Pancreas (tissue), 10 donors: ENCODE data around the gene RAMACL. TPM values are rescaled to one million over a fixed set of nuclear protein-coding genes. Genes with fewer than 3 reads are reported as not detected.

ENCODE experiments used
- ATAC-seq, 4 donors: fragments of 200-7000 bp; cut with Tn5 transposase; one replicate each; pipeline versions ENCODE4 v1.8.0 to v1.9.1; 2020; ENCODE audit warnings: mild to moderate bottlenecking in 4 of 4, moderate library complexity in 4 of 4
- DNase-seq, 6 donors: peaks; one replicate each; pipeline ENCODE4 v3.0.0-alpha.2; 2020
- FAIRE-seq: peaks from 2 replicates; lab custom pipeline; 2012; peaks lifted over from hg19 to GRCh38; lab: Jason Lieb, UNC
- H3K27ac ChIP-seq, 4 donors: fragments of 200-600 bp; sonication (generic); 1 replicate in 3 of 4; 2 replicates in 1 of 4; pipeline versions ENCODE4 v1.5.0 to v1.8.0; 2020
- H3K27me3 ChIP-seq, 4 donors: fragments of 200-600 bp; one replicate each; pipeline ENCODE4 v1.8.0; 2021
- H3K36me3 ChIP-seq, 3 donors: fragments of 200-600 bp; sonication (generic) in 1 of 3; one replicate each; pipeline versions ENCODE4 v1.5.0 to v1.8.0; 2020 to 2021
- H3K4me1 ChIP-seq, 3 donors: fragments of 200-600 bp; one replicate each; pipeline ENCODE4 v1.8.0; 2021
- H3K4me3 ChIP-seq, 4 donors: fragments of 200-600 bp; sonication (generic) in 2 of 4; one replicate each; pipeline versions ENCODE4 v1.5.0 to v1.8.0; 2020 to 2021
- H3K9me3 ChIP-seq, 4 donors: fragments of 200-600 bp; one replicate each; pipeline ENCODE4 v1.8.0; 2021
- WGBS, 2 donors: extraction: QIAGEN DNeasy Blood & Tissue Kit; methylation state at CpG; one replicate each; pipeline ENCODE4 v1.1.7; 2013; 5-methylcytosine and 5-hydroxymethylcytosine counted together
- intact Hi-C, 3 donors: fragments of 100-400 bp; cut with DNase I; formaldehyde crosslinking; loops; one replicate each; pipeline versions ENCODE4 v1.11.1 to v1.14.2; 2022
- polyA plus RNA-seq, 2 donors: library from polyadenylated mRNA; stranded (reverse); fragments of 200-250 nt; gene quantifications; one replicate each; pipeline ENCODE4 v1.2.3, GENCODE V29; 2013
- total RNA-seq, 6 donors: library from RNA; stranded (reverse); fragmentation: NEBNext Ultra II Directional in 4 of 6; extraction: Animal tissue kit (Norgen Biotek cat#: 25700) in 4 of 6; gene quantifications; one replicate each; pipeline versions ENCODE4 v1.2.1 to v1.2.4, GENCODE V29; 2021 to 2023
- TF ChIP-seq, protein P1 (sequence below), 4 donors: fragments of 200-600 bp; sonication (generic) in 3 of 4; IDR thresholded peaks; one replicate each; pipeline versions ENCODE4 v1.5.0 to v1.8.0; 2021; ENCODE audit warnings: antibody characterized with exemption in 4 of 4
- donor health status: healthy with polysubstance abuse.
- donor health status: DM: no; HTN: no; CAD: no; lungs with moderate emphysema.
- donor health status: DM: no; HTN: no; CAD: no.
- donor health status: control.
- donor health status: control.
- donor health status: Bipolar disorder and iron deficiency.
- donor health status: DM: yes; HTN: yes; CAD: no.
- donor health status: DM: no; HTN: no; CAD: no.
- donor health status: DM: no; HTN: no; CAD: no.
- donor health status: DM: yes; HTN: yes; CAD: no.

Gene RAMACL
- total and polyA plus RNA-seq, 8 donors = 0.33 to 3.1 (median 1.0) TPM

DNA sequence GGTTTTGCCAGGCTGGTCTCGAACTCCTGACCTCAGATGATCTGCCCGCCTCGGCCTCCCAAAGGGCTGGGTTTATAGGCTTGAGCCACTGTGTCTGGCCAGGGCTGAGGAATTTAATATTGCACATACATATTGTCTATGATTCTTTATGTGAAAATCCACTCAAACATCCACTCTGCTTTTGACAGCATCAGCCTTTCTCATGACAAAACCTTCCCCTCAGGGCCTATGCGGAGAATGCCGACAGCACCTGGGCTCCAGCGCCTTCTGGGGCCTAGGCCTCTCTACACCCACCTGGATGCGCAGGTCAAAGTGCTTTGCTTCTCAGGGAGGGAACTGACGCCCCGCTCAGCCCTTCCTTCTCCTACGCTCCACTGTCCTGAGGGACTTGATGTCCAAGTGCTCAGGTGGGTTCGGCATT lies 5.4 kb downstream of the RAMACL start:
- H3K36me3 ChIP-seq = no peaks in the 10 kb centered on the region
- 93 to 98% methylated on average over 11 of the region's 11 CpGs for WGBS, 2 donors
- FAIRE-seq = no peak
- no peaks in the 10 kb centered on the region for H3K9me3 ChIP-seq
- DNase-seq = no peak
- intact Hi-C loops = no loop called here
- TF ChIP-seq, protein P1, sequence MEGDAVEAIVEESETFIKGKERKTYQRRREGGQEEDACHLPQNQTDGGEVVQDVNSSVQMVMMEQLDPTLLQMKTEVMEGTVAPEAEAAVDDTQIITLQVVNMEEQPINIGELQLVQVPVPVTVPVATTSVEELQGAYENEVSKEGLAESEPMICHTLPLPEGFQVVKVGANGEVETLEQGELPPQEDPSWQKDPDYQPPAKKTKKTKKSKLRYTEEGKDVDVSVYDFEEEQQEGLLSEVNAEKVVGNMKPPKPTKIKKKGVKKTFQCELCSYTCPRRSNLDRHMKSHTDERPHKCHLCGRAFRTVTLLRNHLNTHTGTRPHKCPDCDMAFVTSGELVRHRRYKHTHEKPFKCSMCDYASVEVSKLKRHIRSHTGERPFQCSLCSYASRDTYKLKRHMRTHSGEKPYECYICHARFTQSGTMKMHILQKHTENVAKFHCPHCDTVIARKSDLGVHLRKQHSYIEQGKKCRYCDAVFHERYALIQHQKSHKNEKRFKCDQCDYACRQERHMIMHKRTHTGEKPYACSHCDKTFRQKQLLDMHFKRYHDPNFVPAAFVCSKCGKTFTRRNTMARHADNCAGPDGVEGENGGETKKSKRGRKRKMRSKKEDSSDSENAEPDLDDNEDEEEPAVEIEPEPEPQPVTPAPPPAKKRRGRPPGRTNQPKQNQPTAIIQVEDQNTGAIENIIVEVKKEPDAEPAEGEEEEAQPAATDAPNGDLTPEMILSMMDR (IDR thresholded peaks at IDR 0.05) = no peak
- H3K27ac ChIP-seq = no peak overlapping the region
- H3K27me3 ChIP-seq = no peaks in the 10 kb centered on the region
- H3K4me3 ChIP-seq = no peak overlapping the region
- no peaks in the 10 kb centered on the region for H3K4me1 ChIP-seq
- ATAC-seq = no peak

DNA sequence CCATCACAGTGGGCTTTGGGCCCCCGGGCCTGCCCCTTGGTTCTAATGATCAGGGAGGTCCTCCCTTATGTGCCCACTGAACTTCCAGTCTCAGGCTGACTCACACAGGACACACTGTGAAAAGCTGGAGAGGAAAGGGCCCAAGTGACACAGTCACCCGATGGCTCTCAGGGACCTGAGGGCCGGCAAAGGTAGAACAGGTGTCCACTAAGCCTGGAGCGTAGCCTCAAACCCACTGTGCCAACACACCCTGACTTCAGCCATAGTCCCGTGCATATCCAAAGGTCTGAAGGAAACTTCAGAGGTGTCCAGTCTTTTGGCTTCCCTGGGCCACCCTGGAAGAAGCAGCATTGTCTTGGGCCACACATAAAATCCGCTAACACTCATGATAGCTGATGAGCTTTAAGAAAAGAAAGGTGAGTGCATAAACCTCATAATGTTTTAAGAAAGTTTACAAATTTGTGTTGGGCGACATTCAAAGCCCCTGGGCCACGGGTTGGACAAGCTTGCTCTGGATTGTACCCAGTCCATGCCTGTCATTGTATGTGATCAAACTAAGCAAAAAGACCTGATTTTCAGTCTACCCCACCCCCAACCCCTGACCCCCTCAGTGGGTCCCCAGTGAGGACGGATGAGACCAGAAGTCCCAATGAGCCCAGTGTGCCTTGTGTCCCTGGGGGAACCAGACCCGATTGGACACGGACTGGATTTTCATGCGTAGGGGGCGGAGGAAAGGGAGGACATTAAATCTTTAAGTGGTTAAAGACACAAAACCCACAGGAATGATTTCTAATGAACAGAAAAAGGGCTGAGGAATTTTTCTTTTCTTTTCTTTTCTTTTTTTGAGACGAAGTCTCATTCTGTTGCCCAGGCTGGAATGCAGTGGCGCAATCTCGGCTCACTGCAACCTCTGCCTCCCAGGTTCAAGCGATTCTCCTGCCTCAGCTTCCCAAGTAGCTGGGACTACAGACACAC lies 6.1 kb downstream of the RAMACL start:
- no peak for ATAC-seq
- H3K27me3 ChIP-seq = no peaks in the 10 kb centered on the region
- H3K9me3 ChIP-seq = no peaks in the 10 kb centered on the region
- no peaks in the 10 kb centered on the region for H3K4me1 ChIP-seq
- no peak overlapping the region for H3K27ac ChIP-seq
- WGBS, 2 donors = 91 to 95% methylated on average over 17 of the region's 17 CpGs
- H3K4me3 ChIP-seq = no peak overlapping the region
- H3K36me3 ChIP-seq = no peaks in the 10 kb centered on the region
- FAIRE-seq = no peak
- TF ChIP-seq, protein P1 (IDR thresholded peaks at IDR 0.05) = no peak
- no peak for DNase-seq
- intact Hi-C loops = no loop called here

DNA sequence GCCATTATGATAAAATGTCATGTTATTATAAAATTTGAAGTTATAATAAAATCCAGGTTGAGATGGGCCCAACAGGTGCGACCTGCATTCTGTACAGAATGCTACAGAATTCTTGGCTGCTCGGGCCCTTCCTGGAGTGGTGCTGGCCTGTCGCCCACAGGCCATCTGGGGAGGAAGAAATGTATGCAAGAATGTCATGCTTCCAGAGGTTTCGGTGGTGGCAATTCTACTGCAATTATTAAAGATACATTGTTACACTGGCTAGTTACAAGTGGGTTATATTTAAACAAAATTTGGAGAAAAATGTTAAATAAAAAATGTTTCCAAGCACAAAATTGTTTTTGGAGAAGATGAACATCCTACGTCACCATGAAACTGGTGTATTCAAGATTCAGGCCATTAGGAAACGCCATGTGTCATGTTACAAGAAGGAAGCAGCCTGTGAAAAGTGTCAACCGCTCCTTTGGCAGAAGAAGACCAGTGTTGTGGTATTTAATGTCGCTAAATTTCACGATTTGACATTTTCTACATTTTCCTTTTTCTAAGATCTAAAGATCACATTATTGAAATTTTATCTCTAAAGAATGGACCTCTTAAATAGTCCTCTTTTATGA lies 7.1 kb downstream of the RAMACL start:
- FAIRE-seq (no peak), ATAC-seq (no peak), DNase-seq (no peak)
- H3K4me1 ChIP-seq = no peaks in the 10 kb centered on the region
- no peaks in the 10 kb centered on the region for H3K27me3 ChIP-seq
- TF ChIP-seq, protein P1 (IDR thresholded peaks at IDR 0.05) = no peak
- no peak overlapping the region for H3K27ac ChIP-seq
- intact Hi-C loops = no loop called here
- H3K4me3 ChIP-seq = no peak overlapping the region
- no peaks in the 10 kb centered on the region for H3K9me3 ChIP-seq
- 83 to 86% methylated on average over 9 of the region's 9 CpGs for WGBS, 2 donors
- no peaks in the 10 kb centered on the region for H3K36me3 ChIP-seq

DNA sequence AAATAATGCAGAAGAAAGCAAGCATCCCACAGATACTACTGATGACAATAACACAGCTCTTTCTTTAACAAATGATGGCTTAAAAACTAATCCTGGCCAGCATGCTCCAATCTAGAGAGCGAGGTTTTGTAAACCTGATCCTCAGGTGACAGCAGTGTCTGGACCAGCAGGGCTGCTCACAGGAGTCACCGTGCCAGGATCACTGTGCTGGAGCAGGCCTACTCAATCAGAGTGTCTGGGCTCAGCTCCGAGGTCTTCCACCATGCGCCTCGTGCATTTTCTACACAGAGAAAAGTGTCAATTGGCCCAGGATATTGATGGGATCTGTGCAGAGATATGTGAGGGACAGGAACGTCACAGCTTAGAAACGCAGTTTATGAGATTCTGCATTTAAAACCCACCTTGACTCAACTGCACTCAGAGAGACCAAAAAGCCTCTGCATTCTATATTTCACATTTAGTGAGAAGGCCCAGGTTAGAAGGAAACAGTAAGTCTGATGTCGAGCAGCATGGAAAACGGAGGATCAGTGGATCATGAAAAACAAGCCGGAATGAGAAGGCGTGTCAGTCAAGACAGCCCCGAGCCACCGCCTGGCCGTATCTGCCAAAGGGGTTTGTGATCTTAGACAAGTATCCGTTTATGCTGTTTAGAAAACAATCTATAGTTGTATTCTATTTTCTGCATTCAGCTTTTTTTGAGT lies 7.8 kb downstream of the RAMACL start:
- DNase-seq = no peak
- TF ChIP-seq, protein P1 (IDR thresholded peaks at IDR 0.05) = no peak
- Histone ChIP-seq H3K9me3 (no peaks in the 10 kb centered on the region), H3K36me3 (no peaks in the 10 kb centered on the region), H3K4me3 (no peak overlapping the region), H3K27ac (no peak overlapping the region), H3K27me3 (no peaks in the 10 kb centered on the region), H3K4me1 (no peaks in the 10 kb centered on the region)
- ATAC-seq = no peak
- 93 to 97% methylated on average over 15 of the region's 15 CpGs for WGBS, 2 donors
- FAIRE-seq = no peak
- intact Hi-C loops = no loop called here
